ENCODE results near the gene LETM1.

The LETM1 gene

DNA sequence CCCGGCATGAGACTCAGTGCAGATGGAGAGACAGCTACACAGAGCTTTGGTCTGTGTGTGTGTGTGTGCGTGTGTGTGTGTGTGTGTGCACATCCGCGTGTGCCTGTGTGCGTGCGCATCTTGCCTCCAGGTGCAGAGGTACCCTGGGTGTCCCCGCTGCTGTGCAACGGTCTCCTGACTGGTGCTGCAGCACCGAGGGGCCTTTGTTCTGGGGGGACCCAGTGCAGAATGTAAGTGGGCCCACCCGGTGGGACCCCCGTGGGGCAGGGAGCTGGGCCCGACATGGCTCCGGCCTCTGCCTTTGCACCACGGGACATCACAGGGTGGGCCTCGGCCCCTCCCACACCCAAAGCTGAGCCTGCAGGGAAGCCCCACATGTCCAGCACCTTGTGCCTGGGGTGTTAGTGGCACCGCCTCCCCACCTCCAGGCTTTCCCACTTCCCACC is 48.6 kb downstream of the LETM1 start:
- no peak for DNase-seq (ENCODE audit: low read depth in 2 of 2)

DNA sequence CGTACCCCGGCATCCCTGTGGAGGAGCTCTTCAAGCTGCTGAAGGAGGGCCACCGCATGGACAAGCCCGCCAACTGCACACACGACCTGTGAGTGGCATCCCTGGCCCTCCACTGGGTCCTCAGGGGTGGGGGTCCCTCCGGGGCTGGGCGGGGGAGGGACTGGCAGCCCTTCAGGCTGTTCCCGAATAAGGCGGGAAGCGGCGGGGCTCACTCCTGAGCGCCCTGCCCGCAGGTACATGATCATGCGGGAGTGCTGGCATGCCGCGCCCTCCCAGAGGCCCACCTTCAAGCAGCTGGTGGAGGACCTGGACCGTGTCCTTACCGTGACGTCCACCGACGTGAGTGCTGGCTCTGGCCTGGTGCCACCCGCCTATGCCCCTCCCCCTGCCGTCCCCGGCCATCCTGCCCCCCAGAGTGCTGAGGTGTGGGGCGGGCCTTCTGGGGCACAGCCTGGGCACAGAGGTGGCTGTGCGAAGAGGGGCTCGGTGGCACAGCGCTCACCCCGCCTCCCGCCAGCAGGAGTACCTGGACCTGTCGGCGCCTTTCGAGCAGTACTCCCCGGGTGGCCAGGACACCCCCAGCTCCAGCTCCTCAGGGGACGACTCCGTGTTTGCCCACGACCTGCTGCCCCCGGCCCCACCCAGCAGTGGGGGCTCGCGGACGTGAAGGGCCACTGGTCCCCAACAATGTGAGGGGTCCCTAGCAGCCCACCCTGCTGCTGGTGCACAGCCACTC is 49.2 kb downstream of the LETM1 start:
- DNase-seq (ENCODE audit: low read depth in 2 of 2) = no peak

DNA sequence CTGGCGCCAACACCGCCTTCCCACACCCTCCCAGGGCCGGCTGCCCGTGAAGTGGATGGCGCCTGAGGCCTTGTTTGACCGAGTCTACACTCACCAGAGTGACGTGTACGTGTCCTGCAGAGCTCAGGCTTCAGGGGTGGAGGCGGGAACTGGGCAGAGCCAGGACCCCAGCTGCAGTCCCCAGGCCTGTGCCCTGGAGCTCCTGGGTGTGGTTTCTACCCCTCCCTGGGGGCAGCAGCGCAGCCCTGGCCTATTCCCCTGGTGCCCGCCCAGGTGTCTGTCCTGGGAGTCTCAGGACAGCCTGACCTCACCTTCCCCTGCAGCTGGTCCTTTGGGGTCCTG is 49.8 kb downstream of the LETM1 start:
- no peak for DNase-seq (ENCODE audit: low read depth in 2 of 2)

DNA sequence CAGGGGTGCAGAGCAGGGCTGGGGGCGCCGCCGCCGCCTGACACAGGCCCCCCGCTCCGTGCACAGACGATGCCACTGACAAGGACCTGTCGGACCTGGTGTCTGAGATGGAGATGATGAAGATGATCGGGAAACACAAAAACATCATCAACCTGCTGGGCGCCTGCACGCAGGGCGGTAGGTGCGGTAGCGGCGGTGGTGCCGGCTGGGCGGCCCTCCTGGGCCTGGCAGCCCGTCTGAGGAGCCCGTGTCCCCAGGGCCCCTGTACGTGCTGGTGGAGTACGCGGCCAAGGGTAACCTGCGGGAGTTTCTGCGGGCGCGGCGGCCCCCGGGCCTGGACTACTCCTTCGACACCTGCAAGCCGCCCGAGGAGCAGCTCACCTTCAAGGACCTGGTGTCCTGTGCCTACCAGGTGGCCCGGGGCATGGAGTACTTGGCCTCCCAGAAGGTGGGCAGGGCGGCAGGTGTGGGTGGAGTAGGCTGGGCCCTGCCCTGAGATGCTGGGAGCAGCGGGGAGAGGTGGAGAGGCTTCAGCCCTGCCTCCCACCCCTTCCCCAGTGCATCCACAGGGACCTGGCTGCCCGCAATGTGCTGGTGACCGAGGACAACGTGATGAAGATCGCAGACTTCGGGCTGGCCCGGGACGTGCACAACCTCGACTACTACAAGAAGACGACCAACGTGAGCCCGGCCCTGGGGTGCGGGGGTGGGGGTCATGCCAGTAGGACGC is 50.3 kb downstream of the LETM1 start:
- DNase-seq (ENCODE audit: low read depth in 2 of 2) = no peak

DNA sequence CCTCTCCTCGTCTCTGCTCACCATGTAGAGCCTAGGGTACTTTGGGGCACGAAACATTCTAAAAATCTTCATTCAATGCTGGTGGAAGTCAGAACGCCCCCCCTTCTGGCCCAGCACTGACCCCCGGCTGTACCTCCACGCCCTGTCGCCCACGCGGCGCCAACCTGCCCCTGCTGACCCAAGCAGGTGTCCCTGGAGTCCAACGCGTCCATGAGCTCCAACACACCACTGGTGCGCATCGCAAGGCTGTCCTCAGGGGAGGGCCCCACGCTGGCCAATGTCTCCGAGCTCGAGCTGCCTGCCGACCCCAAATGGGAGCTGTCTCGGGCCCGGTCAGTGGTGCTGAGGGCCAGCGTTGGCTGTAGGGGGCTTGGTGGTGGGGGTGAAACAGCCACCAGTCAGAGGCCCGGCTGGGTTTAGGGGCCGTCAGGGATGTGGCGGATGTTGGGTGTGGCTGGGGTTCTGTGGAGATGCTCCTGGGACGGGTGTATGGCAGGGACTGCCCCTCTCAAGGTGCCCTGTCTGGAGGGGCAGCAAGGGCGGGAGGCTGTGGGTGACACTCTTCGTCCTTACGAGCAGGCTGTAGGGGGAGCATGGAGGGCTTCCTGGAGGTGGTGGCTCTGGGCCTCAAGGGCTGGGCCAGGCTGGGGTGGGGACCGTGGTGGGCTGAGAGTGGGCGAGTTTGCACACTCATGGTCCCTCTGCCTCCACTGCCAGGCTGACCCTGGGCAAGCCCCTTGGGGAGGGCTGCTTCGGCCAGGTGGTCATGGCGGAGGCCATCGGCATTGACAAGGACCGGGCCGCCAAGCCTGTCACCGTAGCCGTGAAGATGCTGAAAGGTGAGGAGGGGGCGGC is 51.1 kb downstream of the LETM1 start:
- DNase-seq (ENCODE audit: low read depth in 2 of 2) = no peak

DNA sequence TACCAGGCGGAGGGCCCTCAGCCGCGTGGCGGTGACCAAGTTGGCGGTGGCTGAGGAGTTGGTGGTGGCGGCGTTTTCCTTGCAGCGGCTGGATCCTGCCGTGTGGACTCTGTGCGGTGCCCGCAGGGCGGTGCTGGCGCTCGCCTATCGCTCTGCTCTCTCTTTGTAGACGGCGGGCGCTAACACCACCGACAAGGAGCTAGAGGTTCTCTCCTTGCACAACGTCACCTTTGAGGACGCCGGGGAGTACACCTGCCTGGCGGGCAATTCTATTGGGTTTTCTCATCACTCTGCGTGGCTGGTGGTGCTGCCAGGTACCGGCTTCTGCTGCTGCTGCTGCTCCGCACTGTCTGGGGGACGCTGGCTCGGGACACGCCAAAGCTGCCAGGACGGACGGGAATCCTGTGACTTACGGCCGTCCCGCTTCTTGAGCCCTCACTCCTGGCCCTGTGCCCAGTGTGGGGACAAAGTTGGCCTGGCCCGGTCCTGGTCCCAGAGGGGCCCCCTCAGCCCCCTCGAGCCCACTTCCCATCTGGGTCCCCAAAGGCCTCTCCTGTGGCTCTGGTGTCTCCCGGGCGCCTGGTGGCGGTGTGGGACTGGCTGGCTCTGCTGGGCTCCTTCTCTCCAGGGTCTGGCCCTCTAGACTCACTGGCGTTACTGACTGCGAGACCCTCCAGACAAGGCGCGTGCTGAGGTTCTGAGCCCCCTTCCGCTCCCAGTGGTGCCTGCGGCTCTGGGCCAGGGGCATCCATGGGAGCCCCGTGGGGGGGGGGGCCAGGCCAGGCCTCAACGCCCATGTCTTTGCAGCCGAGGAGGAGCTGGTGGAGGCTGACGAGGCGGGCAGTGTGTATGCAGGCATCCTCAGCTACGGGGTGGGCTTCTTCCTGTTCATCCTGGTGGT is 52.2 kb downstream of the LETM1 start:
- DNase-seq (ENCODE audit: low read depth in 2 of 2) = no peak

DNA sequence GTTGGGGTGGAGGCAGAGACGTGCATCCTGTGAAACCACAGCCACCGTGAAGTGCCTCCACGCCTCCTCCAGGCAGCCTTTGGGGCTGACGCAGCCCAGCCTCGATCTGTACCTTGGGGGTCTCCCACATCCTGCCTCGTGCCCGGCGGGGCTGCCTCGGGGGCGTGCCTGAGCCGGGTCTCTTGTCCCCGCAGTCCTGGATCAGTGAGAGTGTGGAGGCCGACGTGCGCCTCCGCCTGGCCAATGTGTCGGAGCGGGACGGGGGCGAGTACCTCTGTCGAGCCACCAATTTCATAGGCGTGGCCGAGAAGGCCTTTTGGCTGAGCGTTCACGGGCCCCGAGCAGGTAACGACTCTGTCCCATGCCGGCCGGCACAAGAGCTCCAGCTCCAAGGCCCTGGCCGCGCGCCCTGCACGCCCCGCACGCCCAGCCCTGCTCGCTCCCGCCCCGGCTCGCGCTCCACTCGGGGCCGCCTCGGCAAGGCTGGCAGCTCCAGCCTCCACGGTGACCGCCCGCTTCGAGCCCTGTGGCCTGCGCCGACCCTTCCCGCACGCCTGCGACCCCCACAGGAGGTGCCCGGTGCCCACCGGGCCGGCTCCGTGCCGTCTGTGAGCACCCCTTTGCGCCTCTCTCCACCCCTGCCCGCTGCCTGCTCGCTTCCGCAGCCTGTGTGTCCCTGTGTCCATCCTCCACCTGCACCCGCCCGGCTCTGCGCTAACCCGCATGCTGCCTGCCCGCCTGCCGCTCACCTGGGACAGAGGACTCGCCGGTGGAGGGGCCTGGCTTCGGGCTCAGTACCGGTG is 53.0 kb downstream of the LETM1 start:
- DNase-seq (ENCODE audit: low read depth in 2 of 2) = no peak

DNA sequence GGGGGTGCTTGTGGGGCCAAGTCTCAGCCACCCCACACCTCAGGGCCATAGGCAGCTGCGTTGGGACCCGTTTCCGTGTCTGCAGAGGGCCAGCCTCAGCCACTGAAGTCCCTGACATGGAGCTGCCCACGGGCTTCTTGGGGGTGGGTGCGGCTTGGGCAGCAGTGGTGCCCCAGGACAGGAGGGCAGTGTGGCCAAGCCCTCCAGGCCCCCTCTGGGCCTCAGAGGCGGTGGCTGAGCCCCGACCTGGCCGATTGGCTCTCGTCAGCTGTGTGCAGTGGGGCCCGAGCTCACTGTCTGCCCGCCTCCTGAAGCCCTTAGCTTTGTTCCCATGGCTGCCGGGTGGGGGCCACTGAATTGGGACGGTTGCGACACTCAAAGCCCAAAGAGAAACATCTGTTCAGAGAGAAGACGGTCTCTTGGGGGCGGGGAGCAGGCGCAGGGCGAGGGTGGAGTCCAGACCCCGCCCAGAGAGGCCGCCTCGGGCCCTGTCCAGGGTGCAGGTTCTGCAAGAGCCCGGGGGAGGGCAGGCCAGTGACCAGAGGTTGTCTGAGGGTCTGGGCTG is 53.7 kb downstream of the LETM1 start:
- no peak for DNase-seq (ENCODE audit: low read depth in 2 of 2)

DNA sequence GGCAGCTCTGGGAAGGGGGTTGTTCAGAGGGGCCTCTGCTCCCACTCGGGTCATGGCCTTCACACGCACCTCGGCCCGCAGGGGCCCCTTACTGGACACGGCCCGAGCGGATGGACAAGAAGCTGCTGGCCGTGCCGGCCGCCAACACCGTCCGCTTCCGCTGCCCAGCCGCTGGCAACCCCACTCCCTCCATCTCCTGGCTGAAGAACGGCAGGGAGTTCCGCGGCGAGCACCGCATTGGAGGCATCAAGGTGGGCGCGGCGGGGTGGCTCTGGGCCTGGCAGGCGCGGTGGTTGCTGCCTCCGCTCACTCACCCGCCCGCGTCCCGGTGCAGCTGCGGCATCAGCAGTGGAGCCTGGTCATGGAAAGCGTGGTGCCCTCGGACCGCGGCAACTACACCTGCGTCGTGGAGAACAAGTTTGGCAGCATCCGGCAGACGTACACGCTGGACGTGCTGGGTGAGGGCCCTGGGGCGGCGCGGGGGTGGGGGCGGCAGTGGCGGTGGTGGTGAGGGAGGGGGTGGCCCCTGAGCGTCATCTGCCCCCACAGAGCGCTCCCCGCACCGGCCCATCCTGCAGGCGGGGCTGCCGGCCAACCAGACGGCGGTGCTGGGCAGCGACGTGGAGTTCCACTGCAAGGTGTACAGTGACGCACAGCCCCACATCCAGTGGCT is 54.5 kb downstream of the LETM1 start:
- no peak for DNase-seq (ENCODE audit: low read depth in 2 of 2)

DNA sequence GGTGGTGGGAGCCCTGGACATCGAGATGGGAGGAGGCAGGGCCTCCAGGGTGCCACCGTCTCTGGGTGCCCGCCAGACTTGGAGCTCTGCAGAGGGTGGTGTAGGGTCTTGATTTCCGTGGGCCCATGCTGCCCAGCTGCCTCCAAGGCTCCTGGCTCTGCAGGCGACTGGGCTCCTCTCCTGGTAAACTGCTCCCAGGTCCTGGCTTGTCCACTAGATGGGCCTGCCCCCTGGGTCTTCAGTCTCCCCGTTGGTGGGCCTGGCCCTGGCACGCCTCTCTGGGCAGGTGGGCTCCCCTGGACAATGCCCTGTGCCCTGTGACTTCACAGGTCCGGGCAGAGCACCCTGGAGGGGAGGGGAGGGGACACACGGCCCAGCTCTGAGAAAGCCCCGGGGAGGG is 55.2 kb downstream of the LETM1 start:
- DNase-seq (ENCODE audit: low read depth in 2 of 2) = no peak

DNA sequence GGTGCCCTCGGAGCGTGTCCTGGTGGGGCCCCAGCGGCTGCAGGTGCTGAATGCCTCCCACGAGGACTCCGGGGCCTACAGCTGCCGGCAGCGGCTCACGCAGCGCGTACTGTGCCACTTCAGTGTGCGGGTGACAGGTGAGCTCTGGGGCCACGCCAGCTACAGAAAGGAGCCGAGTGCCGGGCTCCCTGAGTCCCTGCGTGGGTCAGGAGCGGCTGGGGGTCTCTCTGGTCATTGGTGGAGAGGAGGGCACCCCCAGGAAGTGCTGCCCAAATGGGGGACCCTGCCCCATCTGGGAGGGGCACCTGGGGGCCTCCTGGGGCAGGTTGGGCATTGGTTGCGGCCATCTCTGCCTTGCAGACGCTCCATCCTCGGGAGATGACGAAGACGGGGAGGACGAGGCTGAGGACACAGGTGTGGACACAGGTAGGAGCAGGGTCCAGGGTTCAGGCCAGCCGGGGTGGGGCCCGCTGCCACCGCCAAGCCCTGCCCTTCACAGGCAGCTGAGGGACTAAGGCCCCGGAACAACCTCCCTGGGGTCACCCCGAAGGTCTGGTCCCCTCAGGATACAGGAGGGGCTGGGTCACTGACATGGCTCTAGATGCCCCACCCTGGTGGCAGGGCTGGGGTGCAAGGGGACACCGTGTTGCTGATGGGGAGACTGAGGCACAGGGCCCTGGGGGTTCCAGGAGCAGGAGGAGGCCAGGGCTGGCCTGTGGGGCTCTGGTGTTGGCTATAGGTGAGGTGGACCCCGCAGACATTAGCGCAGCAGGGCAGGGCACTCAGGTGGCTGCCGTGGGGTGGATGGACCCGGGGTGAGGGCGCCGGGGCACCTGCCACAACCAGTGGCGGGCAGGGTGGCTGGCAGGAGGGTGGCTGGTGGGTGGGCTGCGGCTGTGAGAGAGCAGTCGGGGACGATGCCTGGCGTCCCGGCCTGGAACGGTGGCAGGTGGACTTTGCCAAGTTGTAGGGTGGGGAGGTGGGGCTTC is 56.3 kb downstream of the LETM1 start:
- DNase-seq (ENCODE audit: low read depth in 2 of 2) = no peak

DNA sequence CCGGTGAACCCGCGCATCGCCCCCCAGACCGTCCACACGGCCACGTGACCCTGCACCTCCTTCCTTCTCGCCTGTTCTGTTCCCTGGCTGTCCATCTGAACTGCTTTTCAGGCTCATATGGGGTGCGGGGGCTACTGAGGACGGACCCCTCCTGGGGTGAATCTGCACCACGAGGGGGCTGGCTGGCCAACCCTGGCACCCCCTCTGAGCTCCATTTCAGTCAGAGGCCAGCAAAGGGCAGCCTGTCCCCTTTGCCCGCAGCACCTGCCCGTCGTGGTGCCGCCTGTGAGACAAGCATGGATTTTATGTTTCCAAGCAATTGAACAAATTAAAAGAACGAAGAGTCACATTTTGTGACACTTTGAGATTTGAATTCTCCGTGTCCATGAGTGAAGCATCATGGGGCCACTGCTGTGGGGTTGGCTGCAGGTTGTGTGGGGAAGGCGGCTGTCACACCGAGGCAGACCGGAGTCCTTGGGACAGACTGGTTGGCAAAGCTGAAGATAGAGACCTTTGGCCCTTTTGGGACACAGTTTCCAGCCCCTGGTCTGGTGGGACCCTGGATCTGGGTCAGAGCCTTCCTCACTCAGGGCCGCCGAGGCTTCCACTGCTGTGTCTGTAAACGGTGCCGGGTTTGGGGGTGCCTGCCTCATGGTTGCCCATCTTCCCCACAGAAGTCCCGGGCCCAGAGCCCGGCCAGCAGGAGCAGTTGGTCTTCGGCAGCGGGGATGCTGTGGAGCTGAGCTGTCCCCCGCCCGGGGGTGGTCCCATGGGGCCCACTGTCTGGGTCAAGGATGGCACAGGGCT is 57.2 kb downstream of the LETM1 start:
- no peak for DNase-seq (ENCODE audit: low read depth in 2 of 2)

DNA sequence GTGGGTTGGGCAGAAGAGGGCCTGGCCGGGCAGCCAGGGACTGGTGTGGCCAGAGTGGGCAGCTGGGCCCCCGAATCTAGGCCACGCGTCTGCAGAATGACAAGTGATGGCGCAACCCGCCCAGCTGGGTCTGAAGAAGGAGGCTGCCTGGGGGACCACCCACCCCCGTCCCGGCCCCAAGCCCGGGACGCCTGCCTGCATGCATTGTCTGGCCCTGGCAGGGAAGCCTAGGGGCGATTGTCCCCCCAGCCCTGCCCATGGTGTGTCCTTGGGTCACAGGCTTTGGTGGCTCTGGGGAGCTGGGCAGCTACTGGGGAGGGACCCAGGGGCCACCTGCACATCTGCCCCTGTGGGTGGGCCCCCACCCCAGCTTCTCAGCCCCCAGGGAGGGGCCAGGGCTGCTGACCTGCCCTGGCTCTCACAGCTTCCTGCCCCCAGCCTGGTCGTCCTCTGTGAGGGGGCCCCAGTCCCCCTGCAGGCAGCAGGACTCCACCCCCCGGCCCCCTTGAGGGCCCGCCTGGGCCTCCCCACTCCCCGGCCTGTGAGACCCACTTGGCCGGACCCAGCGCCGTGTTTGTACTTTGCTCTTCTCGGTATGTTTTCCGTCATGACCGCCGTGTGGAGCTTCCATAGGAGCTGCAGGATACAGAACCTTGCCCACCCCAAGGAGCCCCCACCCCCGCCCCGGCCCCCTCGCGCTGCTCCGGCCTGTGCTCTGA is 57.9 kb downstream of the LETM1 start:
- DNase-seq (ENCODE audit: low read depth in 2 of 2) = no peak

DNA sequence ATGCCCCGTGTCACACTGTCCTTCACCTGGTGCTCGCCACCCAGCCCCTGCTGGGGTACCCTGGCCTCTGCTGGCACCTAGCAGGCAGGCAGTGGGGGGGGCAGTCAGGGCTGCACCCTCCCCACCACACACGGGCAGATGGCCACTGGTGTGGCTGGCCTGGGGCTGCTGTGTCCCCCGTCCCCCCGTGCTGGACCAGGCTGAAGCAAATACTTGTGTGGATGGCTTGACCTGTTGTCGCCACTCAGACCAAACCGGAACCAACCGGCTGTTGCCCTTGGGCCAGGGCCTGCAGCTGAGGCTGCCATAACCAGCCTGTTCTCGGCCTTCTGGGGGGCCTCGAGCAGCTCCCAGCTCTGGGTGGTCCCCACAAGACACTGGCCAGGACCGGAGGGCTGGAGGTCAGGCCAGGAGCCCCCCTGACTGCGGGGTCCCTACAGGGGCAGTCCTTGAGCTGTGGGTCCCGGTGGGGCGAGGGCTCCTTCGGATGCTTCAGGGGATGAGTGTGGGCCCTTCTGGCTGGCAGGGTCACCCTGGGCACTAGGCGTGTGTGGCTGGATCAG is 58.6 kb downstream of the LETM1 start:
- DNase-seq (ENCODE audit: low read depth in 2 of 2) = no peak

DNA sequence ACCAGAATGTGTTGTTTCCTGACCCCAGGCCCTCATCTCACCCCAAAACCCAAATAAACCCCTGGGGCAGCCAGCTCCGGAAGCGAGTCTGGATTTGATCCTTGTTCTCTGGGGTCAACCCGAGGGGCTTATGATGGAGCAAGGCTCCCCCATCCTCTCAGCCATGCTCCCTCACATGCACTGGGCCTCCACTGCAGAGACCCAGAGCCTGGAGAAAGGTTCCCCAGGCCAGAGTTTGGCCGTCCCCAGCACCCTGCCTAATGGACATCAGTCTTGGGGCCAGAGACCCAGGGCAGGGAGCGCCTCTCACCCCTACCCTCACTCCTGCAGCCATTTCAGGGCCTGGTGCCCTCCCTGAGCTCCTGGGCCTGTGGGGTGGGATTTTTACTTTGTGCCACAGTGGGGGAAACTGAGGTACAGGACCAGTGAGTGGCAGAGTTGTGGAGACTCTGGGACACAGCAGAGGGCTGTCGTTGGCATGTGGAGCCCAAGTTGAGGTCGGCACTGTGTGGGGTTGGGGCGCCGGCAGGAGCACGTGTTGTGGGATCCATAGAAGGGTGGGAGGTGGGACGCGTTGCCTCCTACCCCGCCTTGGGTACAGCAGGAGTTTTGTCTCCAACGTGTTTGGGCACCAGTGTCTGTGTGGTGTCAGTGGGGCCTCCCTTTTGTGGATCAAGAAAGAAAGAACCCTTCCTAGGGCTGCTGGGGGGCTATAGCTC is 59.3 kb downstream of the LETM1 start:
- no peak for DNase-seq (ENCODE audit: low read depth in 2 of 2)
